Endometrium (tissue), 2 donors: ENCODE results near the gene MRPS27.
"Not testable (repeated sequence)": the region's sequence is repeated elsewhere in the genome, so short reads cannot be mapped to it uniquely, and the experiment has no call there.

ENCODE experiments used
- FAIRE-seq: peaks from 2 replicates; lab custom pipeline; 2012; peaks lifted over from hg19 to GRCh38; lab: Jason Lieb, UNC
- donor health status: control.
- donor health status: control.

MRPS27 gene

GRCh38 chr5:72202331-72202825 lies 117.7 kb downstream of the MRPS27 start:
- no peak for FAIRE-seq

DNA sequence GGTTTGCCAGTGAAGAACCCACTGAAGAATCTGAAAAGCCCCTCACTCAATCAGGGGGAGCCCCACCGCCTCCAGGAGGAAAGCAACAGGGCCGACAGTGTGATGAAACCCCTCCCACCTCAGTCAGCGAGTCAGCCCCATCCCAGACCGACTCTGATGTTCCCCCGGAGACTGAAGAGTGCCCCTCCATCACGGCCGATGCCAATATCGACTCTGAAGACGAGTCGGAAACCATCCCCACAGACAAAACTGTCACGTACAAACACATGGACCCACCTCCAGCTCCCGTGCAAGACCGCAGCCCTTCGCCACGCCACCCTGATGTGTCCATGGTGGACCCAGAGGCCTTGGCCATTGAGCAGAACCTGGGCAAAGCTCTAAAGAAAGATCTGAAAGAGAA lies 120.4 kb downstream of the MRPS27 start:
- FAIRE-seq = no peak

GRCh38 chr5:72197393-72197792 lies 122.6 kb downstream of the MRPS27 start:
- no peak for FAIRE-seq

DNA sequence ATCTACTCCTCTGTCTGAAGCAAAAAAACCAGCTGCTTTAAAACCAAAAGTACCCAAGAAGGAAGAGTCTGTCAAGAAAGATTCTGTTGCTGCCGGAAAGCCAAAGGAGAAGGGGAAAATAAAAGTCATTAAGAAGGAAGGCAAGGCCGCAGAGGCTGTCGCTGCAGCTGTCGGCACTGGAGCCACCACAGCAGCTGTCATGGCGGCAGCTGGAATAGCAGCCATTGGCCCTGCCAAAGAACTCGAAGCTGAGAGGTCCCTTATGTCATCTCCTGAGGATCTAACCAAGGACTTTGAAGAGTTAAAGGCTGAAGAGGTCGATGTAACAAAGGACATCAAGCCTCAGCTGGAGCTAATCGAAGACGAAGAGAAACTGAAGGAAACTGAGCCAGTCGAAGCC lies 124.5 kb downstream of the MRPS27 start:
- no peak for FAIRE-seq

- no peak for FAIRE-seq
Measured at GRCh38 chr5:72194846-72195245, 125.2 kb downstream of the MRPS27 start.

- no peak for FAIRE-seq
Measured at GRCh38 chr5:72191404-72191803, 128.6 kb downstream of the MRPS27 start.

DNA sequence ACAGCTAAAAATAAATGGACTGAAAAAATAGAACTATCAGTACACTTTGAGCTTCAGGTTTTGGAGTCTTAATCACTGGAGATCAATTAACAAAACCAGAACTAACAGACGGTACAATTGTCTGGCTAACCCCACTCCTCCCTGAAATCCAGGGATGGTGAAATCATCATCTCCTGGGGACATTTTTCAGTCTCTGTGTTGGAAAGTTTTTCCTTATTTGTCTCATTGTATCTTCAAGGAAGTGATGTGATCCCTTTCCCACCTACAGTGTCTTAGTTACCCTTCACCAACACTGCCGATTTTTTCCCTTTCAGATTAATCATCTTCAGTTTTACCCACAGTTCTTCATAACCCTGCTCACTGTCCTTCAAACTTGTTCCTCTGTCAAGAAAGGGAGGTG lies 130.9 kb downstream of the MRPS27 start:
- FAIRE-seq = no peak

GRCh38 chr5:72188166-72188565 lies 131.9 kb downstream of the MRPS27 start:
- no peak for FAIRE-seq

GRCh38 chr5:72187388-72188075 lies 132.5 kb downstream of the MRPS27 start:
- no peak for FAIRE-seq

DNA sequence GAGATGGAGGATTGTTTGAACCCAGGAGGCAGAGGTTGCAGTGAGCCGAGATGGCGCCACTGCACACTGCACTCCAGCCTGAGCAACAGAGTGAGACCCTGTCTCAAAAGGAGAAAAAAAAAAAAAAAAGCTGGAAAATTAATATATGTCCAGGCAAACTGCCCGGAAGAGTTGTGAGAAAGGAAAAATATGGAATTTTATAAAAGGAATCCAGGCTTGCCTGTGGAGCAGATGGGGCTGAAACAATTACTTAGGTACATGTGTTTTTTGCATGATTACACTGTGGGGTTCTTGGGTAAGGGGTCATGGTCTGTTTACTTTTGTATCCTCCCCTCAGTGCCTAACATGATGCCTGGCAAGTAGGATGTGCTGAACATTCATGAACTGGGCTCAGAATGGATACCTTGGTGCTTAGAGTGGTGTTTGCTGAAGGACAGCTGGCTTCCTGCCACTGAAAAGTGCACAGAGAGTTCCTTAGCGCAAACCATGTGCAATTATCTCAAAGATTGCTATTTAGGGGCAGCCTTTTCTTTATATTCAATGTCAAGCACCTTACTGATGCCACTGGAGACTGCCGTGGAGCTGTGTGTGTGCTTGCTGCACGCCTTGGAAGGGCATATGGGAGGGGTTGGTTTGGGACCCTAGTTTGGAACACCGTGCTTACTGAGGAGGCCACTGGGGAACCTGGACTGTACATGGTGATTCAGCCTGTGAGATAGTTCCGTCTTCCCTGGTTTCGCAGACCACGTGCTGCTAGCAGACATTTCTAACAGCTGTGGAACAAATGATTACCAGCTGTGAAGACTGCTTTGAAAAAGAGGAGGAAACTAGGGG lies 134.3 kb downstream of the MRPS27 start:
- FAIRE-seq = no peak

GRCh38 chr5:72184408-72184807 lies 135.6 kb downstream of the MRPS27 start:
- no peak for FAIRE-seq

DNA sequence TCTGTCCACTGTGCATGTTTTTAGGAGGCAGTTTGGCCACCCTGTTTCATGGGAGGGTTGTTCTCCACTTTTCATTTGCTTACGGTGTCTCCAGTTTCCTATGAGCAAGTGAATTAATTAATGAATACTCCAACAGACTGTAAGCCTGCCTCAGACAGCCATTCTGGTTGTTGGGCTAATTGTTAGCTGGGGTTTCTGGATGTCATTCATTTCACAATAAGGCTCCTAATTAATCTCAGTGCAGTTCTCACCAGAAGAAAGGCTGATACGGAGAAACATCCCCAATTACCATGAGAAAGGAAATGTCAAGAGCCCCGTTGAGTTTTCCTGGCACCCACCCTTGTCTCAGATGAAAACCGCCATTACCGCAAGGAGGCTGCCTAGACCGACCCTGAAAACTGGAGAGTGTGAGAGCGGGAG lies 136.9 kb downstream of the MRPS27 start:
- no peak for FAIRE-seq

- no peak for FAIRE-seq
Measured at GRCh38 chr5:72182686-72183085, 137.4 kb downstream of the MRPS27 start.

DNA sequence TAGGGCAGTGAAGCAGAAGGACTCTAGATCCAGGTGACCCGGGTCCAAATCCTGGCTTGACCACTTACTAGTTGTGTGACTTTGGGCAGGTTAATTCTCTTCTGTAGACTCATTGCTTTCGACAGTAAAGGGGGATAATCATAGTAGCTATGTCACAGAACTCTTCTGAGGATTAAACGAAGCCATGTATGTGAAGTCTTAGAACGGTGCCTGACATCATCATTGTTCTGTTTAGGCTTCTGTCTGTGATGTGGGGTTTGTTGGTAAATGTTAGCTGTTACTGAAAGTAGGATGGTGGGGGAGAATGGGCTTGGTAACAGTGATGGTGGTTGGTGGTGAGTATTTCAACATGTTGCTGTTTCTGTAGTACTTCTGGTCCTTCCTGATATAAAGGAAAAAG lies 139.1 kb downstream of the MRPS27 start:
- no peak for FAIRE-seq

DNA sequence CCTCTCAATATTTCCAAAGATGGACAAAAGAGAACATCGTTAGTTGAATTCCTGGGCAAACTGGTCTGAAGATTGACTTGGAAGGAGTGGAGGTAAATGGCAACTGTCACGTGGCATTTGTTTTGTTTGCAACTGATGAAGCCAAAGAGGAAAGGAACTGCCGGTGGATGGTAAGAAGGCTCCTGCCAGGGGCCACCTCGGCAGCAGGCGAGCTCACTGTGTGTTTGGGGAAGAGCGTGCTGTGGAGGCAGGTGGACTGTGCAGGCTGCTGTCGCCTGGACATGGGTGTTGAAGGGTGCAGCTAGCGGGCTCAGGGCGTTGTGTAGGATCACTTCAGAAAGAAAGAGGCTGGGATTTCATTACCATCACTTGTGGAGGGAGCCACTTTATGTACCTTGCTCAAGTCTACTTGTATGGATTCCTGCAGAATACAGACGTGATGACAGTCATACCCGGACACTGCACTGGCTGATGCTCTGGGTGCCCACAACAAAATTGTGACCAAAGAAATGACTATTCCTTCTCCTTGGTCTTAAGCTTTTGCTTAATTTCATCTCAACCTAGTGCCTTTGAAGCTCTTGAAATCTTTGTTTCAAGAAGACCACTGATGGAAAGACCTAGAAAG lies 140.1 kb downstream of the MRPS27 start:
- FAIRE-seq = no peak

DNA sequence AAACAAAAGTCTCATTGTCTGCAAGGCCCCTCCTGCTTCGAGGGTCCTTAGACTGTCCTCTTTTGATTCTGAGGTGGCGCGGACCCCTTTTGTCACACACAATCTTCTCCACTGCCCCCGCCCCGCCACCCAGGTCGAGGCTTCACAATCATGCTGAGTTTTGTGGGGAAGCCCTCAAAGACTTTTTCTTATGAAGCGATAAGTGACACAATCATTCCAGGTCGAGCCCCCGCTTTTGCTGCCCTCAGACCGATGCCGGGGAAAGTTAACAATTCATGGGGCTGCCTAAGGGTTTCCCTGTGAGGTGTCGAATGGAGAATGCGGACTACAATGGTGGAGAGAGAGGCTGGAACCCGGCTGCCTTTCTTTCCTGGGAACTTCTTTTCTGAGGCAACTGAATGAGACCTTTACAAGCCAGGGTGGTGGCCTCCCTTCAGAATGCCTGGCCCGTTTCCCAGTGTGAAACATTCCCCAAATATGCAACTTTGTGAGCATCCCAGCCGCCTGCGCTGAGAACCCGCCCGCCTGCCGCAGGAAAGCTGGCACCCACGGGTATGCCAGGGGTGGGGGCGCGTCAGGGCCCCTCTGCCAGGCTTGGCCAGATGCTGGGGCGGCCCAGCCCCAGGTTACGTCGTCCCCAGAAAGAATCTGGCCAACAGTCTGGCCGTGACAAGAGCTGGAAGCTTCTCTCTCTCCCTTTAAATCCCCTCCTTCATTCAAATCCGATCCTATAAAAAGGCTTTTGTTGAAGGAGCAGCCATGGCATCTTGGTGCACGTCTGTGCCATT lies 140.8 kb downstream of the MRPS27 start:
- no peak for FAIRE-seq

DNA sequence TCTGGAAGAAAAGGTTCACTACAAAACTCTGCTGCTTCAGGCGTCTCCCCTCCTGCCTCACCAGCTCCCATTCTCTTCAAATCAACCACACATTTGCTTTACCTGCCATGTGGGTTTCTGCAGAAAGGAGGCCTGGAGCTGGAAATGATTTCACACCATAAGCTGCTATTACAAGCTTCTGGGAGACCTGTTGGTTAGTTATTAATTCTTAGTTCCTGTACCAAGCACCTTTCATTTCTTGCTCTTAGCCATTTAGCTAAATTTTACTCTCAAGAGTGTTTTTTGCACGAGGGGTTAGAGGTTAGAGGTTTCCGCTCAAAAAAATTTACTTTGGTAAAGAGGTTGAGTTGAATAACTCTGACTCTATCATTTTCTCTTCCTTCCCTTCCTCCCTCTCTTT lies 142.5 kb downstream of the MRPS27 start:
- FAIRE-seq = no peak

DNA sequence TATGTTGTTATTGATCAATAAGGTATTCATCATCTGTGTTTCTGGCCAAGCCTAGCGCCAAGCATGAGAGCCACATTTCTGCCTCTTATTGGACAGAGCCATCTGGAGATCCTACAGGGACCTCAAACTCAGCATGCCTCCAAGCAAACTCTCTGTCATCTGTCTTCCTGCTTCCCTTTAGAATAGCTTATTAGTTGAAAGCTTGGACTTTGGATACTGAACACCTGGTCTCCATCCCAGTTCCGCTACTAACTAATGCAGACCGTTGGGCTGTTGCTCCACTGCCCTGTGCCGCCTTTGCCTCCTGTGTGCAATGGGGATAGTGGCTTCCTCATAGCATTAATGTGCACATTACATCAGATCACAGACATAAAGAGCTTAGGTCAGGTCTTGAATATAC lies 147.3 kb downstream of the MRPS27 start:
- no peak for FAIRE-seq

DNA sequence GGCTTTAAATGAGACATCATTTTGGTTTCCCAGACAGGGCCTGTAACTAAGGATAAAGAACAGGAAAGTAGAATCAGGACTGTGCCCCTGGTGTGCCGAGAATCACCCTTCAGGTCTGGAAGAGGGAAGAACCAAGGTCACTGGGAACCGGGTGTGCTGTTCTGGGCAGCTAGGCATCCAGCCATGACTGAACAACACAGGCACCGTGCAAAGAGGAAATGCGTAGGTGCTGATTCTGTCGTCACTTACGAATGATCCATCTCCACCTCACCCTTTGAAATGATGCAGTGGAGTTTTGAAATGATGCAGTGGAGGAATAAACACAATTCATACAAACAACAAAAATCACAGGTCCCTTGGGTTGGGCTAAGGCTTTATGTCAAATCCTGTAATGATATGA lies 148.4 kb downstream of the MRPS27 start:
- FAIRE-seq = no peak

GRCh38 chr5:72171181-72171580 lies 148.9 kb downstream of the MRPS27 start:
- not testable (repeated sequence) for FAIRE-seq

DNA sequence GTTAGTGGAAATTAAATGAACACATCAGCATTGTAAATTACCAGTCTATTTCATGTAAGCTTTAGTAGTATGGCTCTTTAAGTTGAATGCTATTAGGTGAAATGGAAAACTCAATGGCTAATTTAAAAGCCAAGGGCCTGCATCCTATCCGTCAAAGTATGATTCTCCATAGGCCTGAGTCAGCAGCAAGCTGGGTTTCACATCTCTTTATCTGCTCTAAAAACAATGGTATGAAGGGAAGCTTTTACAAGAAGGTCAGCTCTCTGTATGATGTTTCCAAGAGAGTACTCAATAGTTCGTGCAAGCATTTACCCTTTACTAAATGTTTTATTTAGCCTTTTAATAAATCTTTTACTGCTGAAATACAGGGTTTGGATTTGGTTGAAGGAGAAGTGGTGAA lies 149.9 kb downstream of the MRPS27 start:
- FAIRE-seq = no peak
